HepG2 (cell line): ENCODE data around the gene CTDSP1. TPM values are rescaled to one million over a fixed set of nuclear protein-coding genes. Genes with fewer than 3 reads are reported as not detected.

Experiments used
- BATF2 ChIP-seq: sonication (generic); formaldehyde crosslinking; IDR thresholded peaks from 2 replicates; pipeline ENCODE4 v1.8.0; 2022; ENCODE audit warnings: mild to moderate bottlenecking, missing genetic modification reagents, moderate library complexity
- CREBL2 ChIP-seq: sonication (generic); formaldehyde crosslinking; IDR thresholded peaks from 2 replicates; pipeline ENCODE4 v1.8.1; 2023; ENCODE audit warnings: missing genetic modification reagents, mild to moderate bottlenecking, borderline replicate concordance
- FOXC1 ChIP-seq: sonication (generic); formaldehyde crosslinking; IDR thresholded peaks from 2 replicates; pipeline ENCODE4 v1.8.0; 2022; ENCODE audit warnings: mild to moderate bottlenecking, missing genetic modification reagents, borderline replicate concordance
- FUBP1 ChIP-seq: sonication (generic); formaldehyde crosslinking; IDR thresholded peaks from 2 replicates; pipeline ENCODE4 v1.5.1; 2020; ENCODE audit warnings: missing genetic modification reagents, mild to moderate bottlenecking, borderline replicate concordance
- HMG20A ChIP-seq: IDR thresholded peaks from 2 replicates; pipeline ENCODE4 v1.6.1; 2016; ENCODE audit warnings: borderline replicate concordance
- HMG20B ChIP-seq: conservative IDR thresholded peaks from 2 replicates; pipeline ENCODE4 v1.6.1; 2016; ENCODE audit warnings: missing genetic modification reagents, missing compliant biosample characterization
- HOXA3 ChIP-seq: sonication (generic); formaldehyde crosslinking; IDR thresholded peaks from 2 replicates; pipeline ENCODE4 v1.5.0; 2020; ENCODE audit warnings: missing genetic modification reagents
- KDM5B ChIP-seq: sonication (generic); formaldehyde crosslinking; IDR thresholded peaks from 2 replicates; pipeline ENCODE4 v1.4.0; 2020; ENCODE audit warnings: missing genetic modification reagents, mild to moderate bottlenecking, borderline replicate concordance
- MIER3 ChIP-seq: IDR thresholded peaks from 2 replicates; pipeline ENCODE4 v1.6.1; 2016; ENCODE audit warnings: missing compliant biosample characterization, borderline replicate concordance
- MTERF4 ChIP-seq: sonication (generic); formaldehyde crosslinking; IDR thresholded peaks from 2 replicates; pipeline ENCODE4 v1.8.0; 2023; ENCODE audit warnings: mild to moderate bottlenecking, missing genetic modification reagents
- MYNN ChIP-seq: sonication (generic); formaldehyde crosslinking; IDR thresholded peaks from 2 replicates; pipeline ENCODE4 v1.4.0; 2020; ENCODE audit warnings: mild to moderate bottlenecking, low read depth, missing genetic modification reagents
- RORA ChIP-seq: sonication (generic); formaldehyde crosslinking; IDR thresholded peaks from 2 replicates; pipeline ENCODE4 v1.5.0; 2020; ENCODE audit warnings: mild to moderate bottlenecking, missing genetic modification reagents, moderate library complexity
- THAP9 ChIP-seq: sonication (generic); formaldehyde crosslinking; IDR thresholded peaks from 2 replicates; pipeline ENCODE4; 2020; ENCODE audit warnings: missing genetic modification reagents, mild to moderate bottlenecking, borderline replicate concordance
- ZBTB25 ChIP-seq: IDR thresholded peaks from 2 replicates; pipeline ENCODE4 v1.6.1; 2018; ENCODE audit warnings: missing genetic modification reagents
- ZNF230 ChIP-seq: sonication (generic); formaldehyde crosslinking; IDR thresholded peaks from 2 replicates; pipeline ENCODE4 v1.4.0; 2020; ENCODE audit warnings: mild to moderate bottlenecking, missing genetic modification reagents
- ZNF280D ChIP-seq: sonication (generic); formaldehyde crosslinking; IDR thresholded peaks from 2 replicates; pipeline ENCODE4 v1.5.1; 2020; ENCODE audit warnings: mild to moderate bottlenecking, missing genetic modification reagents
- polyA plus RNA-seq, 8 experiments: library from polyadenylated mRNA; depleted of rRNA in 3 of 8; stranded (reverse) in 7 of 8; unstranded in 1 of 8; fragments of >200 nt; fragmentation: Illumina TruSeq in 4 of 8; extraction: Trizol in 4 of 8; gene quantifications; 2 replicates each; pipeline versions ENCODE4 v1.2.1 to v1.2.3, GENCODE V29; 2011 to 2016; ENCODE audit warnings: low read depth in 4 of 8, missing spikeins in 1 of 8, mixed read lengths in 1 of 8; ENCODE audit not compliant: insufficient read depth in 1 of 8
- total RNA-seq, 5 experiments: library from RNA; depleted of rRNA; stranded (reverse); fragments of >200 nt; fragmentation: Illumina TruSeq; extraction: Trizol; gene quantifications; 2 replicates each; pipeline ENCODE4 v1.2.3, GENCODE V29; 2016; ENCODE audit warnings: low read depth in 1 of 5

The CTDSP1 gene
- total and polyA plus RNA-seq, 2 of the 13 experiments (the other 11 are each of a cell fraction or from before 2014, with no cell fraction given) = 91.0 to 268 TPM

GRCh38 chr2:218444692-218445357 is 45.2 kb downstream of the CTDSP1 start (continued):
- TF ChIP-seq MIER3 (CRISPR knock-in tag) (peak; percentile 96), THAP9 (peak; percentile 73; the same call in 1 of the 2 replicates), HMG20B (CRISPR knock-in tag) (peak; percentile 83), HOXA3 (peak; percentile 96), BATF2 (CRISPR knock-in tag) (no peak), HMG20A (CRISPR knock-in tag) (peak; percentile 89; the same call in 1 of the 2 replicates), ZBTB25 (CRISPR knock-in tag) (peak; percentile 84), FOXC1 (peak; percentile 93; the same call in 1 of the 2 replicates), FUBP1 (no peak), MTERF4 (CRISPR knock-in tag) (peak; percentile 33; the same call in 1 of the 2 replicates), KDM5B (0 out of 2 replicates have a peak, but pooled peaks have one; percentile 36), ZNF280D (CRISPR knock-in tag) (peak; percentile 77), ZNF230 (CRISPR knock-in tag) (peak; percentile 52; the same call in 1 of the 2 replicates), MYNN (peak; percentile 28; the same call in 1 of the 2 replicates), RORA (CRISPR knock-in tag) (no peak), CREBL2 (CRISPR knock-in tag) (no peak)
